ENCODE measurements around the gene B4GALNT2.
"Not testable (repeated sequence)": the region's sequence is repeated elsewhere in the genome, so short reads cannot be mapped to it uniquely, and the experiment has no call there.

Gene B4GALNT2

DNA sequence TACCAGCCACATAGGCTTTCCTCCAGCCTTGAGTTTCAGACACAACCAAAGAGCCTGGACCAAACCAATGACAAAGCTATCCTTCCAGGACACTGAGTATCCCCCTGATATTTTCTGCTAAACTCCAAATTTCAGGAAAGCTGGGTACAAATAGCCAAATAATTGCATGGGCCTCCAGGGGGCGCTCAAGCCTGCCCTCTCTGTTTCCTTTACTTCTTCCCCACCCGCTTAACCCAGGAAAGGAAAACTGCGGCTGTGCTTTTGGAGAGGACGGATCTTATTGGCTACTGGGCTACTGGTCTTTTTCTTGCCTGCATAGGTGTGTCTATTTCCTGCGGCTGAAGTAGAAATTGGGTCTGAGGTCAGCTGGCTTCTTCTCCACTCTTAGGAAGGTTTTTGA lies 47.7 kb downstream of the B4GALNT2 start:
- peak; percentile 70 for DNase-seq (ENCODE audit: low spot score)
- in situ Hi-C loops (cut with MboI; ENCODE audit: low sequenced_read_pairs, unreplicated experiment), result no loop called here

DNA sequence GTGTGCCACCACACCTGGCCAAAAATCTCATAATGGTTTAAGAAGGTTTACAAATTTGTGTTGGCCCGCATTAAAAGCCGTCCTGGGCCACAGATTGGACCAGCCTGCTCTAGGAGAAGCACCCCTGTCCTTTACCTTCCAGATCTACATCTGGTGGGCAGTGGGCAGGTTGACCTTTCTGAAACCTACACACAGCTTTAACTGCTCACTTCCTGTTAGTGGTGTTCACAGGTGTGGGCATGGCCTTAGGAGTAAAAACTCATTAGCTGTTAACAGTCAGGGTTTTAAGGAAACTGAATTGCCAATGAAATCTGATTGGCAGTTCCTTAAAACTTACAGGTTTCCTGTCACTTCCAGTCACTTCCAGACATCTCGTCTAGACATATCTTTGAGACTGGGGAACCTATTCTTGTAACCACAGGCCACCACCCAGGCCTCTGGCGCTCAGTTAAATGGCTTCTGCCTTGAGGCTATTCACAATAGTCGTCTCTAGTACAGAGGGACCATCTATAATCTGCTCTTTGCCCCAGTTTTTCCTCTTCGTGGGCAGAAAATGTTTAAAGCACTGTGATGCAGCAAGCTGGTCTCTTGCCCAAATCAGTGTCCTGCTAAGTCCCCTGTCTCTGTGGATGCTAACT lies 48.5 kb downstream of the B4GALNT2 start:
- TF ChIP-seq, protein P1, sequence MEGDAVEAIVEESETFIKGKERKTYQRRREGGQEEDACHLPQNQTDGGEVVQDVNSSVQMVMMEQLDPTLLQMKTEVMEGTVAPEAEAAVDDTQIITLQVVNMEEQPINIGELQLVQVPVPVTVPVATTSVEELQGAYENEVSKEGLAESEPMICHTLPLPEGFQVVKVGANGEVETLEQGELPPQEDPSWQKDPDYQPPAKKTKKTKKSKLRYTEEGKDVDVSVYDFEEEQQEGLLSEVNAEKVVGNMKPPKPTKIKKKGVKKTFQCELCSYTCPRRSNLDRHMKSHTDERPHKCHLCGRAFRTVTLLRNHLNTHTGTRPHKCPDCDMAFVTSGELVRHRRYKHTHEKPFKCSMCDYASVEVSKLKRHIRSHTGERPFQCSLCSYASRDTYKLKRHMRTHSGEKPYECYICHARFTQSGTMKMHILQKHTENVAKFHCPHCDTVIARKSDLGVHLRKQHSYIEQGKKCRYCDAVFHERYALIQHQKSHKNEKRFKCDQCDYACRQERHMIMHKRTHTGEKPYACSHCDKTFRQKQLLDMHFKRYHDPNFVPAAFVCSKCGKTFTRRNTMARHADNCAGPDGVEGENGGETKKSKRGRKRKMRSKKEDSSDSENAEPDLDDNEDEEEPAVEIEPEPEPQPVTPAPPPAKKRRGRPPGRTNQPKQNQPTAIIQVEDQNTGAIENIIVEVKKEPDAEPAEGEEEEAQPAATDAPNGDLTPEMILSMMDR (IDR thresholded peaks at IDR 0.05; ENCODE audit: borderline replicate concordance, control extremely low read depth, extremely low read depth, insufficient read depth, missing control alignments), result no peak
- in situ Hi-C loops (cut with MboI; ENCODE audit: low sequenced_read_pairs, unreplicated experiment), result no loop called here

More for the DNA sequence above, 47.7 kb downstream of the B4GALNT2 start:
- TF ChIP-seq, protein P1 (IDR thresholded peaks at IDR 0.05; ENCODE audit: borderline replicate concordance, control extremely low read depth, extremely low read depth, insufficient read depth, missing control alignments), result peak; percentile 65

DNA sequence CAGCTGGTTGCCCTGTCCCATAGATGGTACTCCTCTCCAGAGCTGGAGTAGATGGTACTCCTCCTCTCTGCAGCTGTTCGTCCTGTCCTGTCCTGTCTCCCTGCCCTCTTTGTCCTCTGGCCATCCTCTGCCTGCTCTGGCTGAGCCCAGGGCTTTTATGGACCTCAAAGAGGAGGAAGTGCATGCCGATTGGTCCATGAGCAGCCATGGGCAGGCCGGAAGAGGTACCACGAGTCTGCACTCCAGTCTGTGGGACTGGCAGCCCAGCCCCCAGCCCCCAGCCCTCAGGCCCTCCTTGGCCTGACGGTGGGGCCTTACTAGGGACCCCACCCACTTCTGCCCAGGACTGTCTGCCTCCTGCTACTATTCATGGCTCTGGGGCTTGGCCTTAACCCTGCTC lies 50.8 kb downstream of the B4GALNT2 start:
- no peak for DNase-seq (ENCODE audit: low spot score)
- TF ChIP-seq, protein P1 (IDR thresholded peaks at IDR 0.05; ENCODE audit: borderline replicate concordance, control extremely low read depth, extremely low read depth, insufficient read depth, missing control alignments), result no peak
- in situ Hi-C loops (cut with MboI; ENCODE audit: low sequenced_read_pairs, unreplicated experiment), result no loop called here

More for the DNA sequence above, 48.5 kb downstream of the B4GALNT2 start:
- DNase-seq (ENCODE audit: low spot score), result no peak

DNA sequence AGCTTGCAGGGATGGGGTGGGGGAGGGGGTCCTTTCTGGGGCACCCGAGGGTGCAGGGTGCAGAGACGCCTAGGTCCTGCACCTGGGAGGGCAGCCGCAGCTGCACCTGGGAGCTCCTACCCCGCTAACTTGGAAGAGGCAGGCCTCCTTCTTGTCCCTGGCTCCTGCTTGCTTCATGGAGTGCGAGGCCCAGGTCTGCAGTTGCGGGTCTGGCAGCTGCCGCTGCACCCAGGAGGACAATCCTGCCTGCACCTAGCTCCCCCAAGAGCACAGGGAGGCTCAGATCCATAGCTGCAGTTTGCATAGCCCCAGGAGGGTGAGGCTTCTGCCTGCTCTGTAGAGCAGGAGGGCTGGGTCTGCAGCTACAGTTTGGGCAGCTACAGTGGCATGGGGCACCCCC lies 51.2 kb downstream of the B4GALNT2 start:
- TF ChIP-seq, protein P1 (IDR thresholded peaks at IDR 0.05; ENCODE audit: borderline replicate concordance, control extremely low read depth, extremely low read depth, insufficient read depth, missing control alignments), result no peak
- in situ Hi-C loops (cut with MboI; ENCODE audit: low sequenced_read_pairs, unreplicated experiment), result no loop called here
- no peak for DNase-seq (ENCODE audit: low spot score)

DNA sequence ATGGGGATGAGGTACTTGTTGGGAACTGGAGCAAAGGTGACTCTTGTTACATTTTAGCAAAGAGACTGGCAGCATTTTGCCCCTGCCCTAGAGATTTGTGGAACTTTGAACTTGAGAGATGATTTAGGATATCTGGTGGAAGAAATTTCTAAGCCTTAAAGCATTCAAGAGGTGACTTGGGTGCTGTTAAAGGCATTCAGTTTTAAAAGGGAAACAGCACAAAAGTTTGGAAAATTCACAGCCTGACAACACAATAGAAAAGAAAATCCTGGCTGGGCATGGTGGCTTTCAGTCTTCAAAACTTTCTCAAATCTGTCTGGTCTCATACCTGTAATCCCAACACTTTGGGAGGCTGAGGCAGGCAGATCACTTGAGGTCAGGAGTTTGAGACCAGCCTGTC lies 52.0 kb downstream of the B4GALNT2 start:
- DNase-seq (ENCODE audit: low spot score); in situ Hi-C loops (cut with MboI; ENCODE audit: low sequenced_read_pairs, unreplicated experiment): not testable (repeated sequence)

DNA sequence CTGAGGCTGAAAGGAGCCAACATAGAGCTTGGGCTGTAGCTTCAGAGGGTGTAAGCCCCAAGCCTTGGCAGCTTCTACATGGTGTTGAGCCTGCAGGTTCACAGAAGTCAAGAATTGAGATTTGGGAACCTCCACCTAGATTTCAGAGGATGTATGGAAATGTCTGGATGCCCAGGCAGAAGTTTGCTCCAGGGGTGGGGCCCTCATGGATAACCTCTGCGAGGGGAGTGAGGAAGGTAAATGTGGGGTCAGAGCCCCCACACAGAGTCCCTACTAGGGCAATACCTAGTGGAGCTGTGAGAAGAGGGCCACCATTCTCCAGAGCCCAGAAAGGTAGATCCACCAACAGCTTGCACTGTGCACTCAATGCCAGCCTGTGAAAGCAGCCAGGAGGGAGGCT lies 52.8 kb downstream of the B4GALNT2 start:
- DNase-seq (ENCODE audit: low spot score), result not testable (repeated sequence)
- in situ Hi-C loops (cut with MboI; ENCODE audit: low sequenced_read_pairs, unreplicated experiment), result loop anchor here (5.0 kb wide), 1 partner anchor 42 kb away; no protein-coding TSS in a partner anchor

DNA sequence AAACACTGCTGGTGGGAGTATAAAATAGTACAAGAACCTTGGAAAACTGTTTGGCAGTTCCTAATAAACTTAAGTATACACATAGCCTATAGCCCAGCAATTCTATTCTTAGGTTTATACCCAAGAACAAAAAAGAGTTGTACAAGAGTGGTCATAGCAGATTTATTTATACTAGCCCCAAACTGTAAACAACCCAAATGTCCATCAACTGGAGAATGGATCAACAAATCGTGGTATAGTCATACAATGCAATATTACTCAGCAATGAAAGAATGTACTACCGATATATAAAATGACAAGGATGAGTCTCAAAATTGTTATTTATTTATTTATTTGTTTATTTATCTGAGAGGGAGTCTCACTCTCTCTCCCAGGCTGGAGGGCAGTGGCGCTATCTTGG lies 54.7 kb downstream of the B4GALNT2 start:
- TF ChIP-seq, protein P1 (IDR thresholded peaks at IDR 0.05; ENCODE audit: borderline replicate concordance, control extremely low read depth, extremely low read depth, insufficient read depth, missing control alignments), result no peak
- DNase-seq (ENCODE audit: low spot score), result no peak
- in situ Hi-C loops (cut with MboI; ENCODE audit: low sequenced_read_pairs, unreplicated experiment), result loop anchor here (5.0 kb wide), 1 partner anchor 40 kb away; no protein-coding TSS in a partner anchor

DNA sequence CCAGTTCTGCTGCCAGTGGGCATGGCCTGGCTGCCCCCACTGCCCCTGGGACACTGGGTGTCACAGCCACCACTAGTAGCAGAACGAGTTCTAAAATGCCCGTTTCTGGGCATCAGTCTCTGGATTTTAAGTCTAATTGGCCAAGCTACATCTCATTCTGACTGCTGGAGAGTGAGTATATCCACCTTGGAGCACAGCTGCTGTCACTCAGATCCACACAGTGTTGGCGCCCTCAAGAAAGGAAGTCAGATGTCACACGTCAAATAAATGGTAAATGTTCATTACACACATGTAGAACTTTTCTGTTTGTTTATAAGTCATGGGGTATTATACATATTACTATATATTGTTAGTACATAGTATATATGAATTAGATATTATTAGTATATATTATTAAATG lies 58.4 kb downstream of the B4GALNT2 start:
- no peak for DNase-seq (ENCODE audit: low spot score)
- in situ Hi-C loops (cut with MboI; ENCODE audit: low sequenced_read_pairs, unreplicated experiment), result no loop called here
- TF ChIP-seq, protein P1 (IDR thresholded peaks at IDR 0.05; ENCODE audit: borderline replicate concordance, control extremely low read depth, extremely low read depth, insufficient read depth, missing control alignments), result no peak

Measured in GM13976 (cell line).